Occipital lobe (tissue), 2 donors: ENCODE data around the gene TRPV6. TPM values are rescaled to one million over a fixed set of nuclear protein-coding genes. Genes with fewer than 3 reads are reported as not detected.

ENCODE experiments used
- DNase-seq: peaks from one replicate; lab custom pipeline; 2025; lab: John Stamatoyannopoulos, UW
- total RNA-seq: library from RNA; depleted of rRNA; stranded (reverse); fragments of >200 nt; gene quantifications from one replicate; pipeline ENCODE4 v1.2.3, GENCODE V29; 2014

The TRPV6 gene
- total RNA-seq, 1 donor from 2014 or later, result under 0.01 TPM

GRCh38 chr7:142908921-142909890, 23.7 kb upstream of the TRPV6 start:
- no peak for DNase-seq

- no peak for DNase-seq
Measured at GRCh38 chr7:142908290-142908689, 22.7 kb upstream of the TRPV6 start.

GRCh38 chr7:142906643-142907042, 21.1 kb upstream of the TRPV6 start:
- DNase-seq, result no peak

GRCh38 chr7:142905759-142906158, 20.2 kb upstream of the TRPV6 start:
- no peak for DNase-seq

GRCh38 chr7:142904128-142904527, 18.6 kb upstream of the TRPV6 start:
- no peak for DNase-seq

- no peak for DNase-seq
Measured at GRCh38 chr7:142901426-142902259, 16.1 kb upstream of the TRPV6 start.

- DNase-seq, result no peak
Measured at GRCh38 chr7:142899661-142900060, 14.1 kb upstream of the TRPV6 start.

GRCh38 chr7:142898377-142899170, 13.0 kb upstream of the TRPV6 start:
- no peak for DNase-seq

- no peak for DNase-seq
Measured at GRCh38 chr7:142897691-142898090, 12.1 kb upstream of the TRPV6 start.

GRCh38 chr7:142896741-142897379, 11.3 kb upstream of the TRPV6 start:
- DNase-seq, result no peak

- DNase-seq, result no peak
Measured at GRCh38 chr7:142896151-142896550, 10.6 kb upstream of the TRPV6 start.

- DNase-seq, result no peak
Measured at GRCh38 chr7:142894985-142895593, 9.5 kb upstream of the TRPV6 start.

- DNase-seq, result no peak
Measured at GRCh38 chr7:142894112-142894984, 8.8 kb upstream of the TRPV6 start.

GRCh38 chr7:142892951-142893350, 7.4 kb upstream of the TRPV6 start:
- no peak for DNase-seq

GRCh38 chr7:142891490-142892082, 6.0 kb upstream of the TRPV6 start:
- no peak for DNase-seq

- DNase-seq, result no peak
Measured at GRCh38 chr7:142890874-142891485, 5.4 kb upstream of the TRPV6 start.

GRCh38 chr7:142889816-142890215, 4.3 kb upstream of the TRPV6 start:
- no peak for DNase-seq

GRCh38 chr7:142887282-142888015, 1.9 kb upstream of the TRPV6 start:
- DNase-seq, result no peak
